GM21786 (cell line): ENCODE results near the gene CD48.

ENCODE experiments used
- ATAC-seq: cut with Tn5 transposase; IDR thresholded peaks from one replicate; pipeline ENCODE4 v1.9.1; 2021; ENCODE audit not compliant: unreplicated experiment

CD48 gene

GRCh38 chr1:160637821-160638539 lies 73.6 kb downstream of the CD48 start:
- ATAC-seq: no peak

- ATAC-seq: no peak
Observed at GRCh38 chr1:160637065-160637464, 74.6 kb downstream of the CD48 start.

GRCh38 chr1:160636547-160636946 lies 75.1 kb downstream of the CD48 start:
- ATAC-seq: no peak

- no peak for ATAC-seq
Observed at GRCh38 chr1:160636076-160636475, 75.5 kb downstream of the CD48 start.

- no peak for ATAC-seq
Observed at GRCh38 chr1:160634543-160635491, 76.8 kb downstream of the CD48 start.

GRCh38 chr1:160633330-160633903 lies 78.2 kb downstream of the CD48 start:
- no peak for ATAC-seq

GRCh38 chr1:160631983-160632625 lies 79.5 kb downstream of the CD48 start:
- no peak for ATAC-seq

GRCh38 chr1:160630523-160631451 lies 80.8 kb downstream of the CD48 start:
- no peak for ATAC-seq

GRCh38 chr1:160629286-160630210 lies 82.1 kb downstream of the CD48 start:
- ATAC-seq: no peak

GRCh38 chr1:160628799-160629263 lies 82.8 kb downstream of the CD48 start:
- ATAC-seq: no peak
